Hair follicular keratinocyte (primary cell): ENCODE measurements around the gene MAPRE3. TPM values are rescaled to one million over a fixed set of nuclear protein-coding genes. Genes with fewer than 3 reads are reported as not detected.

Source experiments
- total RNA-seq: library from RNA; depleted of rRNA; stranded (reverse); fragments of >200 nt; gene quantifications from 2 replicates; pipeline ENCODE4 v1.2.3, GENCODE V29; 2015

MAPRE3 gene
- total RNA-seq = 2.6 and 6.9 TPM in 2 replicates

GRCh38 chr2:26970244-26970927 is at the start of gene MAPRE3:
MAPRE3 (plus strand) TSS chr2:26970637; CDS start chr2:27022219, 51,582 bp downstream.

GRCh38 chr2:27032495-27033252 is 62.2 kb downstream of the MAPRE3 start, which contains the start of gene TMEM214:
TMEM214 (plus strand) TSS chr2:27032965; CDS start chr2:27033016, 51 bp downstream.

DNA sequence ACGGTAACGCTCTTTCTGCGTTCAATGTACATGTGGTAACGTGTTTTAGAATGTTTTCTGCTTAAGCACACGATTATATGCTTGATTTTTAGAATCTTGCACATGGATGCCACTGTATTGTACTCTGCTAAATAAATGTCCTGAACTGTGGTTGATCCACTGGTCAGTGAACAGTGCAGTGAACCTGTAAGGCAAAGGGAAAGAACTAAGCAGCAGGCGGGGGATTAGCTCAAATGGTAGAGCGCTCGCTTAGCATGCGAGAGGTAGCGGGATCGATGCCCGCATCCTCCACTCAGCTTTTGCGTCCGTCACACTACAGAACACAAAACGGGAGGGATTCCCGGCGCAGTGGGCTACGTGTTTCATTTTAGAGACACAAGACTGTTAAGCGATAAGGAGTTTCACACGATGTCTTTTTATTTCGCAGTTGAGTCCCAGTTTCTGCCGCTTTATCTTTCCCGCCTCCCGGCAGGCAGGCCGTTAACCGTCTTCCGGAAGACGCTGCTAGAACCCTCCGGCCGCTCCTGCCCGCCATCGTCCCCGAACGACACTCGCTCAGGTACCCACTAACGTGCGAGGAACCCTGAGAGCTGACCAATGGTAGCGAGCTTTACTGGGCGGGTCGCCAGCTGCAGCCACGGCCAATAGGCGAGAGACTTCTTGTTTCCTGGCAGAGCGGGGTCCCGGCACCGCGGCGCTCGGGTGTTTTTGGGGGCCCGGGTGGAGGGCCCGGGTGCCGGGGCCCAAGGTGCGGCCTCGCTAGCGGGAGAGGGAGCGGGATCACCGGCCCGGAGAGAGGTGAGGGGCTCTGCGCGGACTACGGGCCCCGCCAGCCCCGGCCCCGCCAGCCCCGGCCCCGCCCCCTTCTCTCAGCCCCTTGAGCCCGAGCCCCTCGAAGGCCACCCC is 80.8 kb downstream of the MAPRE3 start, which contains the start of gene AGBL5:
AGBL5 (plus strand) TSS at position 673 of the 906 bp plus-strand sequence. CDS start 1,291 bp downstream, outside the sequence.

DNA sequence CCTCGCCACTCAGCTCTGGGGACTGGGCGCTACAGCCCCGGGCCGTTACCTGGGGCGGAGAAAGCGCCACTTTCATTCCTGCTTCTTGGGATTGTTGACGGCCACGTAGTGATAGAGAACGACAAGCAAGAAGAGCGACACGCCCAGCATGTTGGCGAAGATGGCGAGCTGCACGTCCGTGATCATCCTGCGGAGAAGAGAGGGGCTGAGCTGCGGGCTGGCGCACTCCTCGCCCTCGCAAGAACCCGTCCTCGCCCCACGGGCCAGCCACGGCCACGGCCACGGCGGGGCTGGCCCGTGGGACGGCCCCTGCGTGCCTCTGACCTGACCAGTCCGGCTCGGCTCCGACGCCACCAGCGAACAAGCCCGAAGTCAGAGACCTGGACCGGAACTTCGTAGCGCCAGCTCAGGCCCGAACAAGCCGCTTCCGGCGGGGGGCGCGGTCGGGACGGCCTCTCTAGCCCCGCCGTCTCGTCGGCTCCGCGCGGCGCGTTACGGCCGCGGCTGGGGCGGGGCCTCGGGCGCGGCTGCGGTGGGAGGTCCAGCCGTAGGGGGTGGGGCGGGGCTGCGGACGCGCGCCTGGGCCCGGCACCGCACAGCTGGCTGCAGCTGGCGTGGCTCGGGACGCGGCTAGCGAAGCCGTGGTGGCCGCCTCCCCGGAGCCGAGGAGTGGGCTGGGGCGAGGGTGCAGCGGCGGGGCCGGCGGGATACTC is 101.0 kb downstream of the MAPRE3 start, which contains the start of gene OST4:
OST4 (minus strand) TSS at position 378 of the 713 bp plus-strand sequence.

Other genes with a start within 250 kb of the MAPRE3 start
- gene SLC35F6, start 206.4 kb upstream of the MAPRE3 start, total RNA-seq = 45.5 and 46.9 TPM in 2 replicates
- gene CENPA, start 184.6 kb upstream of the MAPRE3 start, total RNA-seq = 8.0 and 21.3 TPM in 2 replicates
- not detected in 2 replicates for gene DPYSL5, start 122.5 kb upstream of the MAPRE3 start, total RNA-seq
- gene TMEM214, start 62.3 kb downstream of the MAPRE3 start, total RNA-seq = 24.7 and 27.8 TPM in 2 replicates
- gene AGBL5, start 81.0 kb downstream of the MAPRE3 start, total RNA-seq = 21.5 and 27.2 TPM in 2 replicates
- gene OST4, start 101.0 kb downstream of the MAPRE3 start, total RNA-seq = 323 and 466 TPM in 2 replicates
- gene EMILIN1, start 108.0 kb downstream of the MAPRE3 start, total RNA-seq = 4.0 and 4.5 TPM in 2 replicates
- gene KHK, start 116.1 kb downstream of the MAPRE3 start, total RNA-seq = 0.47 and 1.7 TPM in 2 replicates
- 1.1 and 2.7 TPM in 2 replicates for gene CGREF1, start 148.5 kb downstream of the MAPRE3 start, total RNA-seq
- gene ABHD1, start 153.2 kb downstream of the MAPRE3 start, total RNA-seq = not detected in 2 replicates
- gene PREB, start 164.0 kb downstream of the MAPRE3 start, total RNA-seq = 69.1 and 81.2 TPM in 2 replicates
- gene PRR30, start 168.8 kb downstream of the MAPRE3 start, total RNA-seq = not detected in 2 replicates
- gene TCF23, start 178.4 kb downstream of the MAPRE3 start, total RNA-seq = 0.04 TPM in 1 of 2 replicates, not detected in the other
- gene ATRAID, start 241.4 kb downstream of the MAPRE3 start, total RNA-seq = 159 and 171 TPM in 2 replicates
- 21.2 and 49.7 TPM in 2 replicates for gene SLC5A6, start 241.6 kb downstream of the MAPRE3 start, total RNA-seq
- 33.9 and 59.3 TPM in 2 replicates for gene CAD, start 246.7 kb downstream of the MAPRE3 start, total RNA-seq